ENCODE data around the gene OR6B1. TPM values are rescaled to one million over a fixed set of nuclear protein-coding genes. Genes with fewer than 3 reads are reported as not detected.

The OR6B1 gene
- total and polyA plus RNA-seq, 2 of the 8 experiments (the other 6 are each of a cell fraction or from before 2014, with no cell fraction given): not detected

DNA sequence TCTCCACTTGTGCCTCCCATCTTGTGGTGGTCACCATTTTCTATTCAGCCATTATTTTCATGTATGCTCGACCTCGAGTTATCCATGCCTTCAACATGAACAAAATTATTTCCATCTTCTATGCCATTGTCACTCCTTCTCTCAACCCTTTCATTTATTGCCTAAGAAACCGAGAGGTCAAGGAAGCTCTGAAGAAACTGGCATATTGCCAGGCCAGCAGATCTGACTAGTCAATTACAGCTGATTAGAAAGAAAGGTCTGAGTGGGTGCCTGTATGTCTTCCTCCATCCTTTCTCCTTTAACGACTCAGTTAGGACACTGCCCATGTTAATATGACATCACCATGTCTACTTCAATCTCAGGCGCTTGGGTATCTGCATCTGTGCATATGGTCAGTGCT lies 4.6 kb downstream of the OR6B1 start:
- H2BK12ac ChIP-seq (ENCODE audit: low read depth, low read length): no peak overlapping the region
- no peak overlapping the region for H4K91ac ChIP-seq (replicated peaks; ENCODE audit: insufficient read length, low read length)
- no peaks in the 10 kb centered on the region for H3K79me1 ChIP-seq (ENCODE audit: low read depth, low read length)
- TF ChIP-seq POLR2AphosphoS5 (IDR thresholded peaks at IDR 0.05; ENCODE audit: low read depth, low read length): no peak
- no peak for TF ChIP-seq RAD21 (IDR thresholded peaks at IDR 0.05 in 1 of 2, conservative IDR thresholded peaks at IDR 0.05 in 1 of 2; ENCODE audit: low read depth in 2 of 2, low read length in 2 of 2)
- TF ChIP-seq CTBP2 (IDR thresholded peaks at IDR 0.05; ENCODE audit: borderline replicate concordance, insufficient read depth, insufficient read length, low read length): no peak
- H3K4ac ChIP-seq (replicated peaks; ENCODE audit: insufficient read length, low read depth, low read length): no peak overlapping the region
- ChIA-PET CTCF (ENCODE audit: partially characterized antibody) (interaction anchor here (0.7 kb wide), 1 partner anchor 112 kb away, joined by 3 read pairs; no protein-coding TSS in a partner anchor), POLR2A (ENCODE audit: partially characterized antibody) (no interaction called here)
- H3K36me3 ChIP-seq (ENCODE audit: control insufficient read depth in 2 of 4, insufficient read depth in 4 of 4, low read length in 3 of 4): no peaks in the 10 kb centered on the region
- no peak overlapping the region for H2BK120ac ChIP-seq (replicated peaks; ENCODE audit: low read depth, low read length)
- FAIRE-seq (no peak), DNase-seq (ENCODE audit: low read depth in 1 of 2, low spot score in 2 of 2) (no peak)
- H4K5ac ChIP-seq (ENCODE audit: insufficient read length, low read depth, low read length): no peak overlapping the region
- H3K79me2 ChIP-seq (ENCODE audit: control insufficient read depth in 1 of 2, insufficient read depth in 2 of 2, low read length in 2 of 2): no peaks in the 10 kb centered on the region
- H3K23me2 ChIP-seq (ENCODE audit: low read depth, low read length): no peaks in the 10 kb centered on the region
- H3K9me3 ChIP-seq (ENCODE audit: insufficient read depth in 2 of 2, low read depth in 1 of 2, low read length in 1 of 2): peaks cover 10 to 12% of the 10 kb centered on the region in 2 experiments; a peak in 3 of 4 replicates
- no peak overlapping the region for H2BK20ac ChIP-seq (ENCODE audit: low read length)
- H3K4me3 ChIP-seq (ENCODE audit: extremely low read depth in 1 of 4, insufficient read depth in 2 of 4, low read depth in 3 of 4, low read length in 4 of 4): no peak overlapping the region
- H2BK5ac ChIP-seq (ENCODE audit: low read depth, low read length): no peak overlapping the region
- no peak overlapping the region for H4K8ac ChIP-seq (ENCODE audit: extremely low read depth, insufficient read depth, low read length)
- H3K56ac ChIP-seq (replicated peaks; ENCODE audit: insufficient read length, low read depth, low read length): no peak overlapping the region
- WGBS, 2 experiments (ENCODE audit: extremely low coverage in 1 of 2, insufficient coverage in 1 of 2, insufficient read length in 1 of 2, insufficient replicate concordance in 2 of 2, low coverage in 1 of 2, low lambda C conversion rate in 2 of 2, missing lambda C conversion rate in 1 of 2): 99% methylated on average over 5 of the region's 5 CpGs; no CpG with 5 or more reads in 1 of the 2 experiments
- H2AFZ ChIP-seq (ENCODE audit: low read length): no peak overlapping the region
- H4K20me1 ChIP-seq (replicated peaks in 1 of 2; ENCODE audit: control insufficient read depth in 1 of 2, insufficient read depth in 2 of 2, low read length in 2 of 2): no peaks in the 10 kb centered on the region
- no peak overlapping the region for H3K14ac ChIP-seq (ENCODE audit: insufficient read length)
- H3K27me3 ChIP-seq (replicated peaks in 1 of 4; ENCODE audit: control insufficient read depth in 3 of 4, extremely low read depth in 1 of 4, insufficient read depth in 3 of 4, low read length in 3 of 4): no peaks in the 10 kb centered on the region
- H3K4me1 ChIP-seq (replicated peaks in 1 of 4; ENCODE audit: control insufficient read depth in 3 of 4, insufficient read depth in 4 of 4, low read length in 3 of 4): no peaks in the 10 kb centered on the region
- no peak overlapping the region for H2AK5ac ChIP-seq (ENCODE audit: low read depth, low read length)
- no peak overlapping the region for H3K4me2 ChIP-seq (ENCODE audit: insufficient read depth in 1 of 2, low read depth in 2 of 2, low read length in 2 of 2)
- H3K9ac ChIP-seq (replicated peaks in 1 of 4; ENCODE audit: extremely low read depth in 1 of 4, low read depth in 3 of 4, low read length in 3 of 4): no peak overlapping the region
- no peak overlapping the region for H3K23ac ChIP-seq (ENCODE audit: insufficient read length)
- H3K27ac ChIP-seq (ENCODE audit: low read depth, low read length): no peak overlapping the region
- H2BK15ac ChIP-seq (ENCODE audit: low read length): no peak overlapping the region
- no peak overlapping the region for H3K18ac ChIP-seq (ENCODE audit: extremely low read depth, low read length)

Measured in H1 (cell line).